HCT116 (cell line): ENCODE data around the gene RBM20.

Source experiments
- ATF3 ChIP-seq: IDR thresholded peaks from 2 replicates; pipeline ENCODE4 v1.6.1; 2012
- CEBPB ChIP-seq: IDR thresholded peaks from 2 replicates; pipeline ENCODE4 v1.6.1; 2012; ENCODE audit warnings: low read depth
- CTCF ChIP-seq, 3 experiments: fragments of 200-600 bp in 1 of 3; sonication (generic) in 1 of 3; IDR thresholded peaks in 2 of 3; conservative IDR thresholded peaks in 1 of 3; 2 replicates each; pipeline ENCODE4 v1.5.1; 2012 to 2017; ENCODE audit warnings: low read depth in 2 of 3, low read length in 2 of 3, antibody characterized with exemption in 1 of 3, borderline replicate concordance in 1 of 3, control low read depth in 1 of 3, mild to moderate bottlenecking in 1 of 3, mixed read lengths in 1 of 3, mixed run types in 1 of 3, moderate library complexity in 1 of 3; ENCODE audit not compliant: insufficient read depth in 1 of 3
- EZH2 ChIP-seq: fragments of 200-600 bp; sonication (generic); IDR thresholded peaks from 2 replicates; pipeline ENCODE4 v1.6.1; 2017; ENCODE audit warnings: antibody characterized with exemption, mixed run types
- MAX ChIP-seq: IDR thresholded peaks from 2 replicates; pipeline ENCODE4 v1.6.1; 2012
- POLR2A ChIP-seq: IDR thresholded peaks from 2 replicates; pipeline ENCODE4 v1.7.0; 2011; ENCODE audit warnings: borderline replicate concordance; ENCODE audit not compliant: insufficient read depth, insufficient read length; ENCODE audit errors: extremely low read depth
- REST ChIP-seq: IDR thresholded peaks from 2 replicates; pipeline ENCODE4 v1.6.1; 2012; ENCODE audit warnings: low read depth

GRCh38 chr10:110609605-110610004 lies 34.5 kb upstream of the RBM20 start:
- no peak for TF ChIP-seq ATF3
- TF ChIP-seq REST: no peak
- TF ChIP-seq CTCF (IDR thresholded peaks at IDR 0.05 in 2 of 3, conservative IDR thresholded peaks at IDR 0.05 in 1 of 3; ENCODE audit: borderline replicate concordance in 1 of 3, insufficient read depth in 1 of 3, low read depth in 2 of 3, low read length in 2 of 3): peak in 2 of 3 experiments; percentile 25 to 53; a peak in 3 of 6 replicates
- no peak for TF ChIP-seq POLR2A
- TF ChIP-seq CEBPB: no peak
- TF ChIP-seq MAX: peak; percentile 26; the same call in 1 of the 2 replicates
- TF ChIP-seq EZH2: no peak
